ENCODE data around the gene RCSD1.
"Not testable (repeated sequence)": the region's sequence is repeated elsewhere in the genome, so short reads cannot be mapped to it uniquely, and the experiment has no call there.

Gene RCSD1

GRCh38 chr1:167714439-167715156 is 84.6 kb downstream of the RCSD1 start:
- DNase-seq (ENCODE audit: low read depth in 2 of 2): peak; percentile 91 to 96

GRCh38 chr1:167715157-167715999 is 85.3 kb downstream of the RCSD1 start:
- peak; percentile 79 to 91 for DNase-seq (ENCODE audit: low read depth in 2 of 2)

- DNase-seq (ENCODE audit: low read depth in 2 of 2): no peak
Observed at GRCh38 chr1:167716000-167716271, 85.9 kb downstream of the RCSD1 start.

GRCh38 chr1:167717351-167717750 is 87.3 kb downstream of the RCSD1 start:
- no peak for DNase-seq (ENCODE audit: low read depth in 2 of 2)

- DNase-seq (ENCODE audit: low read depth in 2 of 2): no peak
Observed at GRCh38 chr1:167718914-167719691, 89.1 kb downstream of the RCSD1 start.

GRCh38 chr1:167719715-167720421 is 89.8 kb downstream of the RCSD1 start:
- not testable (repeated sequence) for DNase-seq (ENCODE audit: low read depth in 2 of 2)

GRCh38 chr1:167720965-167721616 is 91.1 kb downstream of the RCSD1 start:
- DNase-seq (ENCODE audit: low read depth in 2 of 2): no peak

GRCh38 chr1:167721617-167722151 is 91.7 kb downstream of the RCSD1 start, which contains the start of gene MPZL1:
TSS of gene MPZL1 (plus strand) at chr1:167721982. CDS start at chr1:167722152, 170 bp downstream.
- peak; percentile 92 for DNase-seq (ENCODE audit: low read depth in 2 of 2)

GRCh38 chr1:167722152-167722869 is 92.3 kb downstream of the RCSD1 start:
- peak; percentile 6 to 25 for DNase-seq (ENCODE audit: low read depth in 2 of 2)

GRCh38 chr1:167722870-167723251 is 92.8 kb downstream of the RCSD1 start:
- no peak for DNase-seq (ENCODE audit: low read depth in 2 of 2)

- DNase-seq (ENCODE audit: low read depth in 2 of 2): no peak
Observed at GRCh38 chr1:167723707-167724323, 93.8 kb downstream of the RCSD1 start.

GRCh38 chr1:167726008-167726407 is 96.0 kb downstream of the RCSD1 start:
- no peak for DNase-seq (ENCODE audit: low read depth in 2 of 2)

GRCh38 chr1:167728818-167729410 is 98.9 kb downstream of the RCSD1 start:
- no peak for DNase-seq (ENCODE audit: low read depth in 2 of 2)

GRCh38 chr1:167734227-167734626 is 104.2 kb downstream of the RCSD1 start:
- DNase-seq (ENCODE audit: low read depth in 2 of 2): no peak

GRCh38 chr1:167734841-167735240 is 104.8 kb downstream of the RCSD1 start:
- no peak for DNase-seq (ENCODE audit: low read depth in 2 of 2)

- DNase-seq (ENCODE audit: low read depth in 2 of 2): no peak
Observed at GRCh38 chr1:167737169-167737568, 107.1 kb downstream of the RCSD1 start.

GRCh38 chr1:167738158-167738557 is 108.1 kb downstream of the RCSD1 start:
- DNase-seq (ENCODE audit: low read depth in 2 of 2): no peak

GRCh38 chr1:167739752-167740151 is 109.7 kb downstream of the RCSD1 start:
- no peak for DNase-seq (ENCODE audit: low read depth in 2 of 2)

GRCh38 chr1:167741103-167741502 is 111.1 kb downstream of the RCSD1 start:
- DNase-seq (ENCODE audit: low read depth in 2 of 2): not testable (repeated sequence)

Measured in stimulated activated CD4-positive, alpha-beta T cell treated with anti-CD3 and anti-CD28 coated beads, Interleukin-1b, Interleukin-23, amount 100 ng/mL, for 4 hours (primary cell).